ENCODE measurements around the gene MMADHC.

GRCh38 chr2:149634103-149634502 is 46.5 kb upstream of the MMADHC start:
- TF ChIP-seq, protein P1, sequence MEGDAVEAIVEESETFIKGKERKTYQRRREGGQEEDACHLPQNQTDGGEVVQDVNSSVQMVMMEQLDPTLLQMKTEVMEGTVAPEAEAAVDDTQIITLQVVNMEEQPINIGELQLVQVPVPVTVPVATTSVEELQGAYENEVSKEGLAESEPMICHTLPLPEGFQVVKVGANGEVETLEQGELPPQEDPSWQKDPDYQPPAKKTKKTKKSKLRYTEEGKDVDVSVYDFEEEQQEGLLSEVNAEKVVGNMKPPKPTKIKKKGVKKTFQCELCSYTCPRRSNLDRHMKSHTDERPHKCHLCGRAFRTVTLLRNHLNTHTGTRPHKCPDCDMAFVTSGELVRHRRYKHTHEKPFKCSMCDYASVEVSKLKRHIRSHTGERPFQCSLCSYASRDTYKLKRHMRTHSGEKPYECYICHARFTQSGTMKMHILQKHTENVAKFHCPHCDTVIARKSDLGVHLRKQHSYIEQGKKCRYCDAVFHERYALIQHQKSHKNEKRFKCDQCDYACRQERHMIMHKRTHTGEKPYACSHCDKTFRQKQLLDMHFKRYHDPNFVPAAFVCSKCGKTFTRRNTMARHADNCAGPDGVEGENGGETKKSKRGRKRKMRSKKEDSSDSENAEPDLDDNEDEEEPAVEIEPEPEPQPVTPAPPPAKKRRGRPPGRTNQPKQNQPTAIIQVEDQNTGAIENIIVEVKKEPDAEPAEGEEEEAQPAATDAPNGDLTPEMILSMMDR (IDR thresholded peaks at IDR 0.05) = no peak
- TF ChIP-seq POLR2A (IDR thresholded peaks at IDR 0.05) = no peak
- no peak for TF ChIP-seq EP300 (IDR thresholded peaks at IDR 0.05; ENCODE audit: low read depth)
- TF ChIP-seq POLR2AphosphoS5 (IDR thresholded peaks at IDR 0.05) = no peak

All from transverse colon (tissue), 4 donors.